Astrocyte (in vitro differentiated cells and primary cell): ENCODE results near the gene LOXHD1. TPM values are rescaled to one million over a fixed set of nuclear protein-coding genes. Genes with fewer than 3 reads are reported as not detected.
A peak's percentile ranks its signal among the peaks of the same experiment; 100 is the strongest.

Experiments used
- DNase-seq: peaks from one replicate; pipeline ENCODE4 v3.0.0-alpha.2; 2010; ENCODE audit warnings: low read depth
- FAIRE-seq: peaks from 2 replicates; lab custom pipeline; 2011; peaks lifted over from hg19 to GRCh38; lab: Jason Lieb, UNC
- H2AFZ ChIP-seq: 2 replicates; pipeline ENCODE4 v1.6.0; 2012; ENCODE audit warnings: low read depth, low read length, inconsistent platforms
- H3K27ac ChIP-seq: 2 replicates; pipeline ENCODE4 v1.5.1; 2011; ENCODE audit warnings: low read depth, low read length, inconsistent platforms
- H3K27me3 ChIP-seq: 2 replicates; pipeline ENCODE4 v1.6.0; 2011; ENCODE audit warnings: low read length, inconsistent platforms; ENCODE audit not compliant: insufficient read depth
- H3K36me3 ChIP-seq: 2 replicates; pipeline ENCODE4 v1.5.1; 2011; ENCODE audit warnings: low read length, inconsistent platforms; ENCODE audit not compliant: insufficient read depth
- H3K4me1 ChIP-seq: 2 replicates; pipeline ENCODE4 v1.5.1; 2011; ENCODE audit warnings: low read length, inconsistent platforms; ENCODE audit not compliant: insufficient read depth
- H3K4me2 ChIP-seq: 2 replicates; pipeline ENCODE4 v1.6.0; 2012; ENCODE audit warnings: low read length, inconsistent platforms
- H3K4me3 ChIP-seq: 2 replicates; pipeline ENCODE4 v1.5.1; 2011; ENCODE audit warnings: low read depth, mild to moderate bottlenecking, low read length, inconsistent platforms; ENCODE audit not compliant: insufficient read depth
- H3K79me2 ChIP-seq: 2 replicates; pipeline ENCODE4 v1.6.0; 2012; ENCODE audit warnings: mild to moderate bottlenecking, low read length, inconsistent platforms; ENCODE audit not compliant: insufficient read depth
- H3K9ac ChIP-seq: 2 replicates; pipeline ENCODE4 v1.6.0; 2012; ENCODE audit warnings: mild to moderate bottlenecking, low read length, inconsistent platforms
- H3K9me3 ChIP-seq: 2 replicates; pipeline ENCODE4 v1.5.1; 2012; ENCODE audit warnings: low read depth, mild to moderate bottlenecking, low read length, inconsistent platforms; ENCODE audit not compliant: insufficient read depth
- H4K20me1 ChIP-seq: 2 replicates; pipeline ENCODE4 v1.6.0; 2012; ENCODE audit warnings: low read length, inconsistent platforms; ENCODE audit not compliant: insufficient read depth
- H3K27ac Mint-ChIP-seq: one replicate; pipeline ENCODE4 v1.8.0; 2021; ENCODE audit warnings: mild to moderate bottlenecking, mixed read lengths; ENCODE audit not compliant: unreplicated experiment
- H3K27me3 Mint-ChIP-seq: one replicate; pipeline ENCODE4 v1.8.0; 2021; ENCODE audit warnings: low read depth, mixed read lengths; ENCODE audit not compliant: unreplicated experiment
- H3K36me3 Mint-ChIP-seq: one replicate; pipeline ENCODE4 v1.8.0; 2021; ENCODE audit warnings: low read depth, mixed read lengths; ENCODE audit not compliant: unreplicated experiment
- H3K4me1 Mint-ChIP-seq: one replicate; pipeline ENCODE4 v1.8.0; 2021; ENCODE audit warnings: low read depth, mixed read lengths; ENCODE audit not compliant: unreplicated experiment
- H3K4me3 Mint-ChIP-seq: one replicate; pipeline ENCODE4 v1.8.0; 2021; ENCODE audit warnings: mild to moderate bottlenecking, moderate library complexity, mixed read lengths; ENCODE audit not compliant: unreplicated experiment
- H3K9me3 Mint-ChIP-seq: one replicate; pipeline ENCODE4 v1.8.0; 2021; ENCODE audit warnings: mild to moderate bottlenecking, mixed read lengths; ENCODE audit not compliant: unreplicated experiment
- CTCF ChIP-seq: IDR thresholded peaks from 2 replicates; pipeline ENCODE4 v1.5.1; 2011; ENCODE audit warnings: low read depth, mild to moderate bottlenecking, inconsistent platforms, low read length, moderate library complexity; ENCODE audit not compliant: insufficient read depth
- EZH2 ChIP-seq: IDR thresholded peaks from 2 replicates; pipeline ENCODE4 v1.6.1; 2012; ENCODE audit warnings: mild to moderate bottlenecking, low read length, inconsistent platforms; ENCODE audit not compliant: insufficient read depth
- total RNA-seq: library from RNA; stranded (reverse); gene quantifications from 2 replicates; pipeline ENCODE4 v1.2.1, GENCODE V29; 2021

LOXHD1 gene
- total RNA-seq, 1 donor from 2014 or later = not detected

DNA sequence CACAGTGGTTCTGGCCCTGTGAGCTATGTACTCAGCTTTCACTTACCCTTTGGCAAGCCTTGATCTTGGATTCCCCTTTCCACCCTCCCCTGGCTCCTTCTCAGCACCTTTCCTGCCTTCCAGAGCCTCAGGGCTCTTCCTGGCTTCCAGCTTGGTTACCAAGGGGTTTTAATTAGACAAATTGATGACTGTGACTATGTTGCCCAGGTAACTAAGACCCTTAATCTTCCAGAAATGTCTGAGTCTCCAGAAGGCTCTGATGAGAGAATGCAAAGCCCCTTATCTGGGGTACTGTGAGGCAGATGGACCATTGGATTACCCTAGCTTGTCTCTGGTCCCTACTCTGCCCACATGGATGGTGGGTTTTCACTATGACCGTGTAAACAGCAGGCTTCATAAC, 174.2 kb downstream of the LOXHD1 start:
- Histone ChIP-seq H2AFZ (no peak overlapping the region), H3K4me1 (no peaks in the 10 kb centered on the region), H3K36me3 (no peaks in the 10 kb centered on the region), H3K79me2 (no peaks in the 10 kb centered on the region), H3K4me3 (no peak overlapping the region), H4K20me1 (no peaks in the 10 kb centered on the region), H3K27ac (no peak overlapping the region), H3K9ac (no peak overlapping the region), H3K27me3 (no peaks in the 10 kb centered on the region), H3K9me3 (no peaks in the 10 kb centered on the region), H3K4me2 (no peak overlapping the region)
- no peak for FAIRE-seq
- Mint-ChIP-seq H3K4me3 (no peak overlapping the region), H3K4me1 (peaks cover 2% of the 10 kb centered on the region), H3K9me3 (peaks cover 2% of the 10 kb centered on the region), H3K36me3 (no peaks in the 10 kb centered on the region), H3K27me3 (peaks cover 16% of the 10 kb centered on the region), H3K27ac (no peak overlapping the region)
- DNase-seq = no peak
- no peak for TF ChIP-seq CTCF
- TF ChIP-seq EZH2 = no peak

GRCh38 chr18:46481847-46482245, 175.2 kb downstream of the LOXHD1 start:
- H3K27me3 ChIP-seq = no peaks in the 10 kb centered on the region
- H2AFZ ChIP-seq = no peak overlapping the region
- TF ChIP-seq CTCF (no peak), EZH2 (no peak)
- H3K4me1 Mint-ChIP-seq = peaks cover 2% of the 10 kb centered on the region
- H3K79me2 ChIP-seq = no peaks in the 10 kb centered on the region
- DNase-seq (peak; percentile 25), FAIRE-seq (no peak)
- H3K36me3 ChIP-seq = no peaks in the 10 kb centered on the region
- H3K4me3 ChIP-seq = no peak overlapping the region
- H3K4me3 Mint-ChIP-seq = no peak overlapping the region
- peaks cover 2% of the 10 kb centered on the region for H3K9me3 Mint-ChIP-seq
- H3K36me3 Mint-ChIP-seq = no peaks in the 10 kb centered on the region
- H3K9me3 ChIP-seq = no peaks in the 10 kb centered on the region
- no peak overlapping the region for H3K4me2 ChIP-seq
- H3K27me3 Mint-ChIP-seq = peaks cover 23% of the 10 kb centered on the region
- H3K9ac ChIP-seq = no peak overlapping the region
- no peak overlapping the region for H3K27ac ChIP-seq
- H3K27ac Mint-ChIP-seq = no peak overlapping the region
- H4K20me1 ChIP-seq = no peaks in the 10 kb centered on the region
- no peaks in the 10 kb centered on the region for H3K4me1 ChIP-seq

DNA sequence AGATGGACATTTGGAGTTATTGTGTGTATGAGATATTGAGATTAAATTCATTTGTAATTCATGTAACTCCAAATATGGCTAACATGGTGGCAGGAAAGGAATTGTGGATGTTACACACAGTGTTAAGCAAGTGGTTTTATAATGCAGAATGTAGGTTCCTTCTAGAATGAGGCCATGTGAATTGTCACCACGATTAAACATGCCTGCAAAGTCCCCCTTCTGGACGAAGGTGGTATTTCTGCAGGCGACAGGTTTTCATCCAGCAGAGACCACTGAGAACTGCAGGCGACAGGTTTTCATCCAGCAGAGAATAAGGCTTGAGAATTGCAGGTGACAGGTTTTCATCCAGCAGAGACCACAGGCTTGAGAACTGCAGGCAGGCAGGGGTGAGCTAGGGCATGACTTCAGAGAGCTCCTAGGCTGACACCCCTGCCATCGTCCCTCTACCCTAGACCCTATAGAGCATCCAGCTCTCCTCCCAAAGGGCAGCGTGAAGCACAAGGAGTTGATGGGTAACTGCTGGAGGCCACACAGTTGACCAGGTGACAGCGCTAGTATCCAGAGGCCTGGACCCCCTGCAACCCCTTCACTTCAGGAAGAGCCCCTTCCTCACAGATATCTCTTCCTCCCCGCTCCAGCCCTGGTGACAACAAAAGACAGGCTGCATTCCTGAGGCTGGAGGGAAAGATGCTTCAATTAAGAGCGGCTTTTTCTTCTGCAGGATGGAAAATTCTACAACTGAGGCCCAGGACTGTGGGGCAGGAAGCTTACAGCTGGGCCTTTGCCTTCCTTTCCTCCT, 175.8 kb downstream of the LOXHD1 start:
- Mint-ChIP-seq H3K36me3 (no peaks in the 10 kb centered on the region), H3K27me3 (peaks cover 28% of the 10 kb centered on the region), H3K9me3 (peaks cover 2% of the 10 kb centered on the region), H3K4me1 (peaks cover 2% of the 10 kb centered on the region), H3K27ac (no peak overlapping the region), H3K4me3 (no peak overlapping the region)
- Histone ChIP-seq H3K4me2 (no peak overlapping the region), H3K4me1 (no peaks in the 10 kb centered on the region), H3K4me3 (no peak overlapping the region), H3K27me3 (peaks cover 2% of the 10 kb centered on the region), H3K36me3 (no peaks in the 10 kb centered on the region), H4K20me1 (no peaks in the 10 kb centered on the region), H3K79me2 (no peaks in the 10 kb centered on the region), H2AFZ (no peak overlapping the region), H3K9ac (no peak overlapping the region), H3K9me3 (no peaks in the 10 kb centered on the region), H3K27ac (no peak overlapping the region)
- no peak for FAIRE-seq
- DNase-seq = peak; percentile 12
- TF ChIP-seq EZH2 (no peak), CTCF (peak; percentile 64)
